GM12878 (cell line): ENCODE data around the gene ZNRF3. TPM values are rescaled to one million over a fixed set of nuclear protein-coding genes. Genes with fewer than 3 reads are reported as not detected.

Experiments used
- ATAC-seq: fragments of 200-7000 bp; cut with Tn5 transposase; 3 replicates; pipeline ENCODE4 v1.9.1; 2020; ENCODE audit warnings: mild to moderate bottlenecking, moderate library complexity
- BruUV-seq: library from RNA; stranded (reverse); fragments of 400-500 nt; replicated peaks from 2 replicates; lab custom pipeline; 2021; lab: Mats Ljungman, UMichigan
- CTCF ChIA-PET: fragments of 300-600 bp; sonication (Branson Sonifier 250); formaldehyde crosslinking; extraction: SDS; loops from one replicate; lab custom pipeline; 2021; ENCODE audit warnings: inconsistent platforms; lab: Yijun Ruan, JAX
- POLR2A ChIA-PET: fragments of 350-600 bp; formaldehyde crosslinking; extraction: SDS; loops from one replicate; lab custom pipeline; 2021; ENCODE audit warnings: inconsistent platforms; lab: Charles Lee
- RAD21 ChIA-PET: fragments of 300-600 bp; sonication (Branson Sonifier 250); formaldehyde crosslinking; loops from one replicate; lab custom pipeline; 2023; ENCODE audit warnings: antibody characterized with exemption; ENCODE audit not compliant: unreplicated experiment; lab: Charles Lee
- SMC1A ChIA-PET: fragments of 300-600 bp; sonication (Branson Sonifier 250); formaldehyde crosslinking; loops from one replicate; lab custom pipeline; 2023; ENCODE audit not compliant: unreplicated experiment, uncharacterized antibody; lab: Charles Lee
- DNase-seq: peaks from one replicate; pipeline ENCODE4 v3.0.0-alpha.2; 2011; ENCODE audit warnings: low read depth, low spot score
- FAIRE-seq: peaks from 3 replicates; lab custom pipeline; 2011; peaks lifted over from hg19 to GRCh38; lab: Jason Lieb, UNC
- H2AFZ ChIP-seq: 2 replicates; pipeline ENCODE4 v1.6.0; 2011; ENCODE audit warnings: low read depth, low read length, control low read depth; ENCODE audit not compliant: control insufficient read depth
- H3K27ac ChIP-seq: 2 replicates; pipeline ENCODE4 v1.5.1; 2011; ENCODE audit warnings: control low read depth; ENCODE audit not compliant: control insufficient read depth, insufficient read depth
- H3K27me3 ChIP-seq, 2 experiments: replicated peaks in 1 of 2; 2 replicates each; pipeline versions ENCODE4 v1.6.0 to v1.6.1; 2011; ENCODE audit warnings: low read length in 1 of 2; ENCODE audit not compliant: control insufficient read depth in 2 of 2, insufficient read depth in 2 of 2
- H3K36me3 ChIP-seq, 2 experiments: 2 replicates each; pipeline ENCODE4 v1.5.1; 2011; ENCODE audit warnings: low read length in 1 of 2; ENCODE audit not compliant: control insufficient read depth in 2 of 2, insufficient read depth in 2 of 2
- H3K4me1 ChIP-seq: 2 replicates; pipeline ENCODE4 v1.6.1; 2011; ENCODE audit warnings: mild to moderate bottlenecking, low read length, moderate library complexity, mixed read lengths; ENCODE audit not compliant: control insufficient read depth, insufficient read depth
- H3K4me2 ChIP-seq: 2 replicates; pipeline ENCODE4 v1.6.0; 2011; ENCODE audit warnings: control low read depth; ENCODE audit not compliant: control insufficient read depth, insufficient read depth
- H3K4me3 ChIP-seq: fragments of 200-600 bp; sonication (generic); 2 replicates; pipeline ENCODE4 v1.5.1; 2016
- H3K79me2 ChIP-seq: 2 replicates; pipeline ENCODE4 v1.6.0; 2011; ENCODE audit warnings: low read length; ENCODE audit not compliant: control insufficient read depth, insufficient read depth
- H3K9ac ChIP-seq: 2 replicates; pipeline ENCODE4 v1.8.0; 2011; ENCODE audit warnings: low read length, control low read depth, mixed read lengths; ENCODE audit not compliant: control insufficient read depth, insufficient read depth
- H3K9me3 ChIP-seq: replicated peaks from 3 replicates; pipeline ENCODE4 v1.5.1; 2011; ENCODE audit warnings: mild to moderate bottlenecking, low read length; ENCODE audit not compliant: control insufficient read depth, insufficient read depth
- H4K20me1 ChIP-seq: 2 replicates; pipeline ENCODE4 v1.6.0; 2011; ENCODE audit not compliant: control insufficient read depth, insufficient read depth
- BRCA1 ChIP-seq: IDR thresholded peaks from 2 replicates; pipeline ENCODE4 v1.6.1; 2011; ENCODE audit warnings: low read depth, low read length, improper control_type of control experiment
- CBX5 ChIP-seq: sonication (generic); IDR thresholded peaks from 2 replicates; pipeline ENCODE4 v1.6.1; 2016; ENCODE audit warnings: low read depth, moderate library complexity, mild to moderate bottlenecking, inconsistent platforms
- CHD4 ChIP-seq: fragments of 200-600 bp; sonication (generic); IDR thresholded peaks from 2 replicates; pipeline ENCODE4 v1.6.1; 2016; ENCODE audit warnings: mild to moderate bottlenecking
- CREB1 ChIP-seq: IDR thresholded peaks from 2 replicates; pipeline ENCODE4 v1.6.1; 2012; ENCODE audit warnings: low read depth, mild to moderate bottlenecking, inconsistent platforms
- EGR1 ChIP-seq, 2 experiments: IDR thresholded peaks; 1 replicate in 1 of 2; 2 replicates in 1 of 2; pipeline ENCODE4 v1.6.1; 2011 to 2012; ENCODE audit warnings: low read depth in 2 of 2, low read length in 2 of 2, borderline replicate concordance in 1 of 2, mild to moderate bottlenecking in 1 of 2, moderate library complexity in 1 of 2
- FOXM1 ChIP-seq: IDR thresholded peaks from 2 replicates; pipeline ENCODE4 v1.6.1; 2012; ENCODE audit warnings: low read depth, mild to moderate bottlenecking, inconsistent platforms, low read length, moderate library complexity
- HDAC6 ChIP-seq: fragments of 200-600 bp; sonication (generic); IDR thresholded peaks from one replicate; pipeline ENCODE4 v1.8.0; 2017; ENCODE audit warnings: antibody characterized with exemption; ENCODE audit not compliant: unreplicated experiment
- POLR2A ChIP-seq: IDR thresholded peaks from 2 replicates; pipeline ENCODE4 v1.6.1; 2011; ENCODE audit warnings: low read depth, mild to moderate bottlenecking, low read length
- RCOR1 ChIP-seq: conservative IDR thresholded peaks from 2 replicates; pipeline ENCODE4 v1.6.1; 2012; ENCODE audit warnings: low read depth, low read length, improper control_type of control experiment
- SMAD5 ChIP-seq: IDR thresholded peaks from 2 replicates; pipeline ENCODE4 v1.6.1; 2016; ENCODE audit warnings: antibody characterized with exemption, low read depth
- SP1 ChIP-seq: IDR thresholded peaks from one replicate; pipeline ENCODE4 v1.6.1; 2011; ENCODE audit warnings: low read depth, low read length
- WGBS: methylation state at CpG from one replicate; pipeline ENCODE4 v1.1.6; 2016; ENCODE audit warnings: low lambda C conversion rate; ENCODE audit not compliant: insufficient replicate concordance, insufficient coverage; ENCODE audit errors: missing lambda C conversion rate; 5-methylcytosine and 5-hydroxymethylcytosine counted together
- in situ Hi-C: fragments of 300-500 bp; cut with MboI; formaldehyde crosslinking; loops from 9 replicates; pipeline ENCODE4 v1.14.3; 2018; ENCODE audit warnings: mixed read lengths
- intact Hi-C: fragments of 100-400 bp; cut with micrococcal nuclease; formaldehyde crosslinking; loops from one replicate; pipeline ENCODE4 v1.14.2; 2022; ENCODE audit not compliant: unreplicated experiment
- polyA plus RNA-seq, 11 experiments: library from polyadenylated mRNA; depleted of rRNA in 4 of 11; unstranded in 6 of 11; stranded (reverse) in 5 of 11; fragments of >200 nt; fragmentation: Nextera tagmentation in 4 of 11; fragmentation: Illumina TruSeq in 1 of 11; extraction: Ambion mirVana in 4 of 11; extraction: Trizol in 1 of 11; gene quantifications; 1 replicate in 1 of 11; 2 replicates in 10 of 11; pipeline versions ENCODE4 v1.2.1 to v1.2.3, GENCODE V29; 2011 to 2016; ENCODE audit warnings: inconsistent platforms in 2 of 11, missing spikeins in 2 of 11, low read depth in 1 of 11
- total RNA-seq, 4 experiments: library from RNA; depleted of rRNA in 3 of 4; stranded (reverse); fragments of >200 nt in 3 of 4; fragmentation: Illumina TruSeq in 1 of 4; extraction: Trizol in 1 of 4; gene quantifications; 2 replicates each; pipeline versions ENCODE4 v1.2.1 to v1.2.3, GENCODE V29; 2013 to 2021
- TF ChIP-seq, protein P1 (sequence below): IDR thresholded peaks from 2 replicates; pipeline ENCODE4 v1.6.1; 2012; ENCODE audit warnings: low read length, inconsistent platforms
- TF ChIP-seq, protein P2 (sequence below), 3 experiments: IDR thresholded peaks in 2 of 3; conservative IDR thresholded peaks in 1 of 3; 2 replicates each; pipeline ENCODE4 v1.5.1; 2011; ENCODE audit warnings: low read depth in 3 of 3, low read length in 3 of 3, mild to moderate bottlenecking in 3 of 3, control low read depth in 2 of 3, moderate library complexity in 2 of 3, inconsistent platforms in 1 of 3, mixed read lengths in 1 of 3; ENCODE audit not compliant: control insufficient read depth in 2 of 3, insufficient read depth in 1 of 3; ENCODE audit errors: extremely low read depth in 1 of 3

The ZNRF3 gene
- total and polyA plus RNA-seq, 10 of the 15 experiments (the other 5 are each of a cell fraction or from before 2014, with no cell fraction given): 0.05 to 2.4 (median 0.46) TPM

DNA sequence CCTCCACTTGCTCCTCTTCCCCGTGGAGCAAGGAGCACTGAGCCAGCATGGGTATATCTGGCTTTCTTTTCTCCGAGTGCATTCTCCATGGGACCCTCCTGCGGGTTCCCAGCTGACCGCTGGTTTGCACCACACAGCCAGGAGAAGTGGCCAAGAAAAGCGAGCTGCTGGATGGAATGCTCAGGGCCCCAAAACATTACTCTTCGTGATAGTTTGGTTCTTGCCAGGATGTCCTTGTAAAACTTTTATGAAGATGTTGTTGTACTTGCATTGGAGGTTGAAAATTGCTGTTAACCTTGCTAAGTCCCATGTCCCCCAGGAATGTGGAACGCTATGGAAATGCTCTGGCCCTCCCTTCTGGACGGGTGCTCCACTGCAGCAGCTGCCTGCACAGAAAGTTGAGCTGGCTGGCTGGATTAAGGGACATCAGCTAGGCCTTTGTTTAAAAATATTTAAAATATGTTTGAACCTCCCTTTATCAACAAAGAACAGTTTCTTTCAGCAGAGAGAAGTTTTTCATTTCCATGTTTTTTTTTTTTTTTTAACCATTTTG, 68.7 kb downstream of the ZNRF3 start:
- H4K20me1 ChIP-seq: no peaks in the 10 kb centered on the region
- no peak overlapping the region for H2AFZ ChIP-seq
- no peak overlapping the region for H3K9ac ChIP-seq
- TF ChIP-seq CHD4 (no peak), RCOR1 (no peak), SMAD5 (no peak)
- TF ChIP-seq, protein P1, sequence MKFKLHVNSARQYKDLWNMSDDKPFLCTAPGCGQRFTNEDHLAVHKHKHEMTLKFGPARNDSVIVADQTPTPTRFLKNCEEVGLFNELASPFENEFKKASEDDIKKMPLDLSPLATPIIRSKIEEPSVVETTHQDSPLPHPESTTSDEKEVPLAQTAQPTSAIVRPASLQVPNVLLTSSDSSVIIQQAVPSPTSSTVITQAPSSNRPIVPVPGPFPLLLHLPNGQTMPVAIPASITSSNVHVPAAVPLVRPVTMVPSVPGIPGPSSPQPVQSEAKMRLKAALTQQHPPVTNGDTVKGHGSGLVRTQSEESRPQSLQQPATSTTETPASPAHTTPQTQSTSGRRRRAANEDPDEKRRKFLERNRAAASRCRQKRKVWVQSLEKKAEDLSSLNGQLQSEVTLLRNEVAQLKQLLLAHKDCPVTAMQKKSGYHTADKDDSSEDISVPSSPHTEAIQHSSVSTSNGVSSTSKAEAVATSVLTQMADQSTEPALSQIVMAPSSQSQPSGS: no peak
- no peaks in the 10 kb centered on the region for H3K79me2 ChIP-seq
- BruUV-seq: no TSS peak
- SMC1A ChIA-PET: interaction anchor here (0.6 to 3.3 kb wide), 8 partner anchors 9 to 90 kb away, joined by 3 to 13 read pairs (median 5); no protein-coding TSS in a partner anchor
- DNase-seq (no peak), FAIRE-seq (no peak), ATAC-seq (no peak)
- WGBS: 17% methylated on average over 8 of the region's 8 CpGs
- no peak overlapping the region for H3K4me2 ChIP-seq
- H3K4me1 ChIP-seq: peaks cover 17% of the 10 kb centered on the region
- POLR2A ChIA-PET: interaction anchor here (0.7 kb wide), 1 partner anchor 44 kb away, joined by 3 read pairs; no protein-coding TSS in a partner anchor
- no peaks in the 10 kb centered on the region; the same call in 1 of the 3 replicates for H3K9me3 ChIP-seq
- no peak overlapping the region for H3K27ac ChIP-seq
- intact Hi-C loops (no loop called here), in situ Hi-C loops (no loop called here)
- peaks cover 0 to 2% of the 10 kb centered on the region in 2 experiments; a peak in 1 of 4 replicates for H3K27me3 ChIP-seq
- CTCF ChIA-PET: interaction anchor here (0.6 to 2.8 kb wide), 8 partner anchors 9 to 34 kb away, joined by 3 to 9 read pairs (median 4); no protein-coding TSS in a partner anchor
- RAD21 ChIA-PET: interaction anchor here (0.8 to 1.1 kb wide), 2 partner anchors 24 to 80 kb away, joined by 3 read pairs; no protein-coding TSS in a partner anchor
- no peaks in the 10 kb centered on the region for H3K36me3 ChIP-seq
- H3K4me3 ChIP-seq: no peak overlapping the region

DNA sequence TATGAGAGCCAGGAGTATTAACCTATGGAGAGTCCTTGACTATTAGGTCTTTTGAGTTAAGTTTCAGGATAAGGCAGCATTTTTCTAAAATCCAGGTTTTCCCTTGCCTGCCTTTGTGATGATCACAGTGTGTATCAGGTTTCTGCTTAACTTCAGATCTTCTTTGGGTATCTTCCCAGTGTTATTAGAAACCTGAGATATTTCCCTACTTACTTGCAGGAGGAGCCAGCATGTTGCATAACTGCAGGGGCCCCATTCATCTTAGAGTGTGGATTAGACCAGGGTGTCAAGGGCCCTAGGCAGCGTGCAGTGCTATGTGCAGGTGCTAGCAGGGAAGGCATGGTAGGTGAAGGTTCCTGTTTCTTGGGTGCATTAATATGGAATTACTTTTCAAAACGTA, 69.5 kb downstream of the ZNRF3 start:
- RAD21 ChIA-PET: no interaction called here
- DNase-seq (no peak), FAIRE-seq (no peak), ATAC-seq (no peak)
- BruUV-seq: no TSS peak
- Histone ChIP-seq H3K27ac (no peak overlapping the region), H2AFZ (no peak overlapping the region), H3K9ac (no peak overlapping the region), H3K4me1 (peaks cover 17% of the 10 kb centered on the region), H3K36me3 (no peaks in the 10 kb centered on the region), H3K9me3 (no peaks in the 10 kb centered on the region; the same call in 2 of the 3 replicates), H3K79me2 (no peaks in the 10 kb centered on the region), H3K4me2 (no peak overlapping the region), H3K27me3 (peaks cover 0 to 2% of the 10 kb centered on the region in 2 experiments; a peak in 1 of 4 replicates), H3K4me3 (no peak overlapping the region), H4K20me1 (no peaks in the 10 kb centered on the region)
- CTCF ChIA-PET: interaction anchor here (0.9 to 2.8 kb wide), 7 partner anchors 9 to 35 kb away, joined by 3 to 9 read pairs (median 4); no protein-coding TSS in a partner anchor
- TF ChIP-seq CREB1 (no peak), BRCA1 (no peak), HDAC6 (no peak), EGR1 (IDR thresholded peaks at IDR 0.05; ENCODE audit: borderline replicate concordance in 1 of 2, low read depth in 2 of 2, low read length in 2 of 2) (no peak), FOXM1 (no peak), SP1 (no peak), CBX5 (no peak), POLR2A (no peak)
- TF ChIP-seq, protein P2, sequence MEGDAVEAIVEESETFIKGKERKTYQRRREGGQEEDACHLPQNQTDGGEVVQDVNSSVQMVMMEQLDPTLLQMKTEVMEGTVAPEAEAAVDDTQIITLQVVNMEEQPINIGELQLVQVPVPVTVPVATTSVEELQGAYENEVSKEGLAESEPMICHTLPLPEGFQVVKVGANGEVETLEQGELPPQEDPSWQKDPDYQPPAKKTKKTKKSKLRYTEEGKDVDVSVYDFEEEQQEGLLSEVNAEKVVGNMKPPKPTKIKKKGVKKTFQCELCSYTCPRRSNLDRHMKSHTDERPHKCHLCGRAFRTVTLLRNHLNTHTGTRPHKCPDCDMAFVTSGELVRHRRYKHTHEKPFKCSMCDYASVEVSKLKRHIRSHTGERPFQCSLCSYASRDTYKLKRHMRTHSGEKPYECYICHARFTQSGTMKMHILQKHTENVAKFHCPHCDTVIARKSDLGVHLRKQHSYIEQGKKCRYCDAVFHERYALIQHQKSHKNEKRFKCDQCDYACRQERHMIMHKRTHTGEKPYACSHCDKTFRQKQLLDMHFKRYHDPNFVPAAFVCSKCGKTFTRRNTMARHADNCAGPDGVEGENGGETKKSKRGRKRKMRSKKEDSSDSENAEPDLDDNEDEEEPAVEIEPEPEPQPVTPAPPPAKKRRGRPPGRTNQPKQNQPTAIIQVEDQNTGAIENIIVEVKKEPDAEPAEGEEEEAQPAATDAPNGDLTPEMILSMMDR (IDR thresholded peaks at IDR 0.05 in 2 of 3, conservative IDR thresholded peaks at IDR 0.05 in 1 of 3; ENCODE audit: control insufficient read depth in 2 of 3, extremely low read depth in 1 of 3, insufficient read depth in 1 of 3, low read depth in 3 of 3, low read length in 3 of 3): no peak
- SMC1A ChIA-PET: interaction anchor here (0.7 to 3.3 kb wide), 6 partner anchors 9 to 89 kb away, joined by 3 to 13 read pairs (median 6); no protein-coding TSS in a partner anchor
- in situ Hi-C loops (no loop called here), intact Hi-C loops (no loop called here)
- 50% methylated on average over 2 of the region's 2 CpGs for WGBS
- POLR2A ChIA-PET: no interaction called here
